ENCODE measurements around the gene FA2H.
"Not testable (repeated sequence)": the region's sequence is repeated elsewhere in the genome, so short reads cannot be mapped to it uniquely, and the experiment has no call there.

Gene FA2H

DNA sequence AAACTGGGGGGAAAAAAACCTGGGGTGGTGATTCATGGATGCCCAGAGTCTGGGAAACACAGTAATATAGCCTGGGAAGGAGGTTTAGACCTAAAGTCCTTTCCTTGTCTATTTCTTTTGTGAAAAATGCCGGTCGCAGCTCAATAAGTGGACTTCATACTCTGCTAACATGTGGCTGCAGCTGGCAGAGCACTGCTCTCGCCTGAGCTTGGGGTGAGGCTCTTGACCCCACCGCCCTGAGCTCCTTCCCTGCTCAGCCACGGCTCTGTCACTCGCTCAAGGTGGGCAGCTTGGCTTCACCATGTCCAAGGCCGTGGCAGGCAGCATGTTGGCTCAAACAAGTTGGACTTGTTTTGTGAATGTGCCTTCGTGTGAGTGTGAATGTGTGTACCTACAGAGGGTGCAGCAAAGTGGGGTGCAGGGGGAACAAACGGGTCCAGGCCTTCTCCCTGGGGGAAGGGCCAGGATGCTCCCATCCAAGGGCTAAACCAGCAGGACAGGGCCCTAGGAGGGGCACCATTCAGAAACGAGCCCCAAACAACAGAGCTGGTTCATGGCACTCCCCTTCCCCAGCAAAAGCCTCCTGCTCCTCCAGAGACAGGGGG, 4.9 kb downstream of the FA2H start:
- no peak for DNase-seq

GRCh38 chr16:74768239-74768638, 6.4 kb downstream of the FA2H start:
- no peak for DNase-seq

- DNase-seq = no peak
Observed at GRCh38 chr16:74767749-74768148, 6.9 kb downstream of the FA2H start.

DNA sequence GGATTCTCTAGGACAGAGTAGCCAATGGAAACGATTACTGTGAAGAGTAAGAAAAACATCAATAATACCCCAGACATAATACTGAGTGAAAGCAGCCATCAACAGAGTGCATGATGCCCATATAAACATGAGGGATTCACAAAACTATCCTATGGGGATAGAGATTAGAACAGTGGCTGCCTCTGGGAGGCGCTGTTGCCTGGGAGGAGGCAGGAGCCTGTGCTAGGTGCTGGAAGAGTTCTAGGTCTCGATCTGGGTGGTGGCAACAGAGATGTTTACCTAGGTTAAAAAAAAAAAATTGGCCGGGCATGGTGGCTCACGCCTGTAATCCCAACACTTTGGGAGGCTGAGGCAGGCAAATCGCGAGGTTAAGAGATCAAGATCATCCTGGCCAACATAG, 7.9 kb downstream of the FA2H start:
- DNase-seq = no peak

DNA sequence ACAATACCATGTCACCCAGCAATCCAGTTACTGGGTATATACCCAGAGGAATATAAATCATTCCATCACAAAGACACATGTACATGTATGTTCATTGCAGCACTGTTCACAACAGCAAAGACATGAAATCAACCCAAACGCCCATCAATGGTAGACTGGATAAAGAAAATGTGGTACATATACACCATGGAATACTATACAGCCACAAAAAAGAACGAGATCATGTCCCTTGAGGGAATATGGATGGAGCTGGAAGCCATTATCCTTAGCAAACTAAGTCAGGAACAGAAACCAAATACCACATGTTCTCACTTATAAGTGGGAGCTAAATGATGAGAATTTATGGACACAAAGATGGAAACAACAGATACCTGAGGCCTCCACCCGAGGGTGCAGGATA, 10.4 kb downstream of the FA2H start:
- not testable (repeated sequence) for DNase-seq

DNA sequence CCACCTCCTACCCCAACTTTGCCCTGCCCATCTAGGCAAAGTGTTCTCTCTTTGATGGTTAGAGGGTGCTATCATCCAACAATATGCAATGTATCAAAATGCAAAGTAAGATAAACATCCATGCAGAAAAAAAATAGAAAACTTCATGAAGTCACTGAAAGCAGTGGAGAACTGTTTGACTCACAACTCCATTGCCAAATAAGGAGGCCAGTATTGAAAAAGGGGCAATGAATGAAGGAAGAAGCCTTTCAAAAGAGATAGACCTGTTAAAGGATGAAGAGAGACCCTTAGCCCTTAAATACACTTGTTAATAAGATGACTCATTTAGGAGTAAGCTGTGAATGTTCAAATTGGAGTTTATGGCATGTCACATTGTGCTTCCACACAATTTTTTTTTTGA, 13.0 kb downstream of the FA2H start:
- no peak for DNase-seq

- DNase-seq = no peak
Observed at GRCh38 chr16:74760007-74760767, 14.4 kb downstream of the FA2H start.

DNA sequence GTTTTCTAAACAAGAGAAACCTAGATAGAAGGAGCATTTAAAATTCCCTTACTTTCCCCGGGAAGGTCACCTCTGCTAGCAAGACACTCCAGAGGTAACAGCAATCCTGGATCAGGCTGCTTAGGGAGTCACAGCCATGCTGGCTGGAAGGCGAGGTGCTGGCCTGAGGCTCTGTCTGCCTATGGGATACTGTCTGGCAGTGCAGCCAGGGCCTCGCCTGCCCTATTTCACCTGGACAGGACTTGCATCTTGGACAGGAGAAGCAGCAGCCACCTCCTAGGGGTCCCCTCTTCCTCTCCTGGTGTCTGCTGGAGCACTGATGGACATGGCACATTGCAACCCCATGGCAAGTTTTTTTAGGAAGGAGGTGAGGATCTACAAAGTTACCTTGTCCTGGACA, 15.1 kb downstream of the FA2H start:
- no peak for DNase-seq

DNA sequence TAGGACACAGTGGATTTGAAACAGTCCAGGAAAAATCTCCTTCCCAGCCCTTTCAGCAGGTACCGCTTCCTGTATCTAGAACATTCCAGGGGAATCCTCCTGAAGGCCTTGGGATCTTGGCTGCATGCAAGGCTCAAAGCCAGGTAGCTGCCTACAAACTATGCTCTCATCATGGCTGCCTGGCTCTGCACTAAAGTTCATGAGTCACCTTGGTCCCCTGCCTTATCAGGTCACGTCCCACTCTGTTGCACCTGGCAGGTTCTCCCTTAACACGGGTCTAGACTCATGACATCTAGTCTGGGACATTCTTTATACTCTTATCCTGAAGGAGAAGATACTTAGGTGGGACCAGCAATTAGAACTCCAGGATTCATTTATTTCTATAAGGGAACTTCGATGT, 15.8 kb downstream of the FA2H start:
- no peak for DNase-seq

GRCh38 chr16:74757349-74757748, 17.3 kb downstream of the FA2H start:
- no peak for DNase-seq

DNA sequence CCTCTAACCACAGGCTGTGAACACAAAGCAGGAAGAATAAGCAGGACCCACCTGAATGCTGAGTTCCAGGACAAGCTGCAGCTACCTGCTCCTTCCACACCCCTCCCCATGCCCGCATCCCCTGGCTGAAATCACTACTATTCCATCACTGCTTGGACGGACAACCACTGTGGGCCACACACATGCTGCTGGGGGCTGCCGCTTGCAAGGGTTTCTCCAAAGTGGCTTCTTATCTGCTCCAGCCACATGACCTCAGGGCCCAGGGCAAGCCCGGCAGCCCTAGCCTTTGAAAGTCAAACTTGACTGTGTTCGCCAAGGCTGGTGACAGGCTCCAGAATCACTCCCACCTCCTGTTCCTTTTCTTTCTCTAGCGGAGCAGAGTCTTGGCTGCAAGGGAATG, 18.4 kb downstream of the FA2H start:
- no peak for DNase-seq

DNA sequence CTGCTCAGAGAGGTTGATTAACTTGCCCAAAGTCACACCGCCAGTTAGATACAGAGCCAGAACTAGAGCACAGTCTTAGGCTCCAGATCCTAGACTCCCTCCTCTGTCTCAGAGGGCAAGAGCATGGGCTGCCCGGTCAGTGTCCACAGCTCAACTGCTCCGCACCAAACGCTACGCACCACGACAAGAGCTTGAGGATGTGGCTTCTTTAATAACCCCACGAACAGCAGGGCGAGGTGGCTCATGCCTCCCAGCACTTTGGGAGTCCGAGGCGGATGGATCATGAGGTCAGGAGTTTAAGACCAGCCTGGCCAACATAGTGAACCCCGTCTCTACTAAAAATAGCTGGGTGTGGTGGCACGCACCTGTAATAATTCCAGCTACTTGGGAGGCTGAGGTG, 21.4 kb downstream of the FA2H start:
- DNase-seq = no peak

- no peak for DNase-seq
Observed at GRCh38 chr16:74752756-74753155, 21.9 kb downstream of the FA2H start.

GRCh38 chr16:74752258-74752657, 22.4 kb downstream of the FA2H start:
- no peak for DNase-seq

DNA sequence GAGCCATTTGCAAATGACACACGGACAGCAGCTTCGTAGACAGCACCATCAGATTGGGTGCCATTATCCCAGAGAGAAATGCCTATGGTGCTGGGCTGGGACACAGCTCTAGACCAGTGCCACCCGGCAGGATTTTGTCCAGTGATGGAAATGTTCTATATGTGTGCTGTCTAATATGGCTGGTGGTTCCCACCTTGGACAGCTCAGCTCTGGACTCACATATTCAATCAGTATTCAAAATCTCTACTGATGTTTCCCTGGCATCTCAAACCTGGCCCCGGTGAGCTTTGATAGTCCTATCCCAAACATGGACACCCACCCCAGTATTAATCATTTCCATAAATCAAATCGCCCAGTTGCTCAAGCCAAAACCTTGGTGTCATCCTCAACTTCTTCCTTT, 23.0 kb downstream of the FA2H start:
- DNase-seq = no peak

- DNase-seq = no peak
Observed at GRCh38 chr16:74749291-74750055, 25.1 kb downstream of the FA2H start.

GRCh38 chr16:74748616-74749026, 26.0 kb downstream of the FA2H start:
- DNase-seq = no peak

DNA sequence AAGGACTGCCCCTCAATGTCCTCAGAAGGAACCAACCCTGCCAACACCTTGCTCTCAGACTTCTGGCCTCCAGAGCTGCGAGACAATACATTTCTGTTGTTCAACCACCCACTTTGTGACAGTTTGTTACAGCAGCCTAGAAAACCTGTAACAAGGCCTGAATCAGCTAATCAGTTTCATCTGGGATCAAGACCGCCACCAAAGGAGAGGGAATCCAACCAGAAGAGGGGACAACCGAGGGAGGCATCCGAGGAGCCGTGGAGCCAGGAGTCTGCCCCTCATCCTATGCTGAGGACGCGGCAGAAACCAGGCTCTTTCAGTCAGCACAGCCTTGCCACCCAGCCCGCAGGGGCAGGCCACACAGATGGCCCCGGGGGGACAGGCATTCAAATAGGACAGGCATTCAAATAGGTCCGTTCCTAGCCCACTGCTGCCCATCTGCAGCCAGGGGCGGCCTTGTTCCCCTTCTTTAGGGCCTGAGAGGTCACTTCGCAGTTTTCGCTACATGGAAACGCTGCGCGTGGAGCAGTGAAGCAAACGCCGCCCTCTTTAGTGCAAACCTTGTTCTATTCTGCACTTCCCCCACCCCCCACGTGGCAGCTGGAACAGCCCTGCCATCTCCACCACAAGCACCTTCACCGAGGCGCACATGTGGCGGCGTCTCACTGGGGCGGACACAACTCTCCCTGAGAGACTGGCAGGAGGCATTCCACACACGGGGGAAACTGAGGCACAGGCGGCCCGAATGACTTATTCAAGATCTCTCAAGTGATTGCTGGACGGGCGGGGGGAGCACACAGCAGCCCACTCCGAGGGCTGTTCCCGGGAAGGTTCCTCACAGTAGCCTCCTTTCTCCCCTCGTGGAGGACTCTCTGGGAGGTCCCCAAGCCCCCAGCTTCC, 26.7 kb downstream of the FA2H start:
- no peak for DNase-seq

DNA sequence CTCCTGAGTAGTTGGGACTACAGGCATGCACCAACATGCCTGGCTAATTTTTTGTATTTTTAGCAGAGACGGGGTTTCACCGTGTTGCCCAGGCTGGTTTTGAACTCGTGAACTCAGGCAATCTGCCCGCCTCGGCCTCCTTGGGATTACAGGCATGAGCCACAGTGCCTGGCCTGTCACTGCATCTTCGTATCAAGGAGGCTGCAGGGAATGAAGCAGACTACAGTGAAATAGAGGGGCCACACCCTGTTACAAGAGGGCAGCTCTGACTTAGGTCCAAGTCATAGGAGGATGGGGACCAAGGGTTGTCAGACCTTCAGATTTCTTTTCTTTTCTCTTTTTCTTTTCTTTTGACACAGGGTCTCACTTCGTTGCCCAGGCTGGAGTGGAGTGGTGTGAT, 28.7 kb downstream of the FA2H start:
- no peak for DNase-seq

- no peak for DNase-seq
Observed at GRCh38 chr16:74745109-74745615, 29.5 kb downstream of the FA2H start.

GRCh38 chr16:74744566-74744965, 30.1 kb downstream of the FA2H start:
- no peak for DNase-seq

DNA sequence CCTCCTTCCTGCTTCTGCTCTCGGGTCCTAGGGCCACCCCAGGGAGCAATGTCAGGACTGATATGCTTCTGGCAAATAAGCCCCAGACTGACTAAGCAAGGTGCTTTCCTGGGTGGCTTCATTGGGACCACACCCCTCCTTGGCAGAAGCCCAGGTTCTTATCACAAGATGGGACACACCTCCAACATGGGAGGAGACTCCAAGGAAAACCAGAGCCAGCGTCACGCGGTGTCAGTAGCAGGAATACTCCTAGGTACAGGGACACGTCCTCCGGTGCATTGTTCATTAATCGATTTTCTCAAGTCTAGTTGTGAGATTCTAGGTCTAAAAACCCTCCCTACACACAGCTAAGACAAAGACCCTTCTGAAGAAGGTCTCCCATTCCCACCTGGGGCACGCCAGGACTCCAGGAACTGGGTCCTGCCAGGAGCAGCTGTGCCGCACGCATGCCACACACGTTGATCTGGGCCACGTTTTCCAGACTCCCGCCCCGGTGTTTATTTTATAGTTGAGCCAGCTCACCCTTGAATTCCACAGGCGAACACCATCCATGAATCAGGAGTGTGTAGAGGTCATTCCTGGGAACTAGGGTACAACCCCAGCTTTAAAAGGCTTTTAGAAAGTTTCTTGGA, 30.8 kb downstream of the FA2H start:
- DNase-seq = peak; percentile 90
